HAP-1 (cell line): Measurements from ENCODE around the gene MAP3K5.

Experiments
- DNase-seq, 2 experiments: peaks; one replicate each; pipeline ENCODE4 v3.0.0-alpha.2; 2016 to 2020; ENCODE audit warnings: low spot score in 2 of 2
- H3K27me3 ChIP-seq: fragments of 250-450 bp; sonication (Bioruptor Pico); 2 replicates; pipeline ENCODE4 v1.5.1; 2020; ENCODE audit warnings: low read depth, mild to moderate bottlenecking, moderate library complexity
- H3K36me3 ChIP-seq: fragments of 250-450 bp; sonication (Bioruptor Pico); replicated peaks from 2 replicates; pipeline ENCODE4 v1.5.1; 2020; ENCODE audit warnings: mild to moderate bottlenecking
- H3K4me1 ChIP-seq: fragments of 250-450 bp; sonication (Bioruptor Pico); 2 replicates; pipeline ENCODE4 v1.5.1; 2020; ENCODE audit warnings: mild to moderate bottlenecking
- H3K4me3 ChIP-seq: fragments of 250-450 bp; sonication (Bioruptor Pico); 2 replicates; pipeline ENCODE4 v1.5.1; 2020; ENCODE audit warnings: mild to moderate bottlenecking, moderate library complexity
- H3K9me3 ChIP-seq: fragments of 250-450 bp; sonication (Bioruptor Pico); 2 replicates; pipeline ENCODE4 v1.5.1; 2020; ENCODE audit warnings: mild to moderate bottlenecking, moderate library complexity
- in situ Hi-C: fragments of 300-500 bp; cut with MboI; formaldehyde crosslinking; loops from 3 replicates; pipeline ENCODE4 v1.14.3; 2020; ENCODE audit warnings: low sequenced_read_pairs, inconsistent platforms, mixed read lengths

Gene MAP3K5

DNA sequence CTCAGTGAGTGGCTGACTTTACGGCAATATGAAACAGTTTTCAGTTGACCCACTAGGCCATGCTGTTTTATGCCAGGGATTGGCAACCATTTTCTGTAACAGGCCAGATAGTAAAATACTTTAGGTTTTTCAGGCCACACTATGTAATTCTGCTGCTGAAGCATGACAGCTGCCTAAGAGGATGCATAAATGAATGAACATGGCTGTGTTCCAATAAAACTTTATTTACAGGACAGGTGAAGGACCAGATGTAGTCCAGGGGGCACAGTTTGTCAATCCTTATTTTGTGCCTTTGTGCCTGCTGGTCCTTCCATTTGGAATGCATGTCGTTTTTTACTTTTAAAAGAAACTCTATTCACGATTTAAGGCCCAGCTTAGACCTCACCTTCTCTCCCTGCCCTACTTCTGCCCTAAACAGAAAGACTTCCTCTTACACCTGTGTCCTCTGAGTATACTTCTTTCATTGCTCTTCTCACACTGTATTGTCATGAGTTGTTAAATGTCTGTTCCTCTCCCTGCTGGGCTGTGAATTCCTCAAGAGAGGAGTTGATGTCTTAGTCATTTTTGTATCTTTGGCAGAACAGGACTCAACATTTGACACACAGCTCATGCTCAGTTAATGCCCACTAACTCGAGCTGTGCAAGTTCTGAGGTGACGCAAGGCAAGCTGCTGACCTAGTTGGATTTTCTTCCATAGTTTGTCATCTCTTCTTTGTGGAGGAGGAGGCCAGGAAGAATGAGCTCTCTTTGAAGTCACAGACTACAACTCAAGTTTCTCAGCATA lies 152.0 kb downstream of the MAP3K5 start:
- DNase-seq, result no peak
- Histone ChIP-seq H3K36me3 (peaks cover 12% of the 10 kb centered on the region; the same call in 1 of the 2 replicates), H3K4me3 (no peak overlapping the region), H3K4me1 (peaks cover 3% of the 10 kb centered on the region; the same call in 1 of the 2 replicates), H3K27me3 (no peaks in the 10 kb centered on the region), H3K9me3 (no peaks in the 10 kb centered on the region)
- in situ Hi-C loops, result loop anchor here (5.0 kb wide), 1 partner anchor 152 kb away; the partner anchor contains the start of gene MAP3K5

DNA sequence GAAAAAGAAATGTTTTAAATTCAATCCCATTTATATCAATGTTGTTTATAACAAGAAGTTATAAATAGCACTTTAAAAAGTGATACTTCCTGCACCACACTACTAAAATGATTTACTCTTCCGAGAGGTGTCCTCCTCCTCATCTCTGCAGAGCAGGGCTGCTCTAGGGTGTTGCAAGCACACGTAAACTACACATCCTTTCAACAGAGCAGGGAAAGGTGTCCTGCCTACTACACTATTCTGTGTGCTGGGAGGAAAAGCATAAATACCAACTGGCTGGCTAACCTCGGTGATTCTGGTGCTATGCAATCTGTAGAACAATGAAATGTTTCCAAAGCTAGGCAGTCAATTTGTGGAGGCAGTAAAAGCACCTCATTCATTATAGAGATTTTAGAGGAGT lies 152.6 kb downstream of the MAP3K5 start:
- in situ Hi-C loops, result loop anchor here (5.0 kb wide), 1 partner anchor 153 kb away; the partner anchor contains the start of gene MAP3K5
- Histone ChIP-seq H3K9me3 (no peaks in the 10 kb centered on the region), H3K27me3 (no peaks in the 10 kb centered on the region), H3K4me3 (no peak overlapping the region), H3K4me1 (peaks cover 3% of the 10 kb centered on the region; the same call in 1 of the 2 replicates), H3K36me3 (peaks cover 12% of the 10 kb centered on the region; the same call in 1 of the 2 replicates)
- DNase-seq, result no peak

DNA sequence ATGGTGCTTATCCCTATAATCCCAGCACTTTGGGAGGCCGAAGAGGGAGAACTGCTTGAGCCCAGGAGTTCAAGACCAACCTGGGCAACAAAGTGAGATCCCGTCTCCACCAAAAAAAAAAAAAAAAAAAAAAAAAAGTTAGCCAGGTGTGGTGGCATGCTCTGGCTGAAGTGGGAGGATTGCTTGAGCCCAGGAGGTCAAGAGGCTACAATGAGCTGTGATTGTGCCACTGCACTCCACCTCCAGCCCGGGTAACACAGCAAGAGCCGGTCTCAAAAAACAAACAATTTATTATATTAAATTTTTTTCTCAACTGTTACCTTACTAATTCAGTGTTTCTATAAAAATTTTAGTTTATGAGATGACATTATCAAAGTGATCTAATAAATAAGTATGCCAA lies 156.7 kb downstream of the MAP3K5 start:
- no peaks in the 10 kb centered on the region for H3K27me3 ChIP-seq
- no peaks in the 10 kb centered on the region for H3K9me3 ChIP-seq
- H3K4me1 ChIP-seq, result peaks cover 4% of the 10 kb centered on the region; the same call in 1 of the 2 replicates
- H3K36me3 ChIP-seq, result peaks cover 12% of the 10 kb centered on the region; the same call in 1 of the 2 replicates
- H3K4me3 ChIP-seq, result no peak overlapping the region
- DNase-seq, result no peak
- in situ Hi-C loops, result no loop called here

DNA sequence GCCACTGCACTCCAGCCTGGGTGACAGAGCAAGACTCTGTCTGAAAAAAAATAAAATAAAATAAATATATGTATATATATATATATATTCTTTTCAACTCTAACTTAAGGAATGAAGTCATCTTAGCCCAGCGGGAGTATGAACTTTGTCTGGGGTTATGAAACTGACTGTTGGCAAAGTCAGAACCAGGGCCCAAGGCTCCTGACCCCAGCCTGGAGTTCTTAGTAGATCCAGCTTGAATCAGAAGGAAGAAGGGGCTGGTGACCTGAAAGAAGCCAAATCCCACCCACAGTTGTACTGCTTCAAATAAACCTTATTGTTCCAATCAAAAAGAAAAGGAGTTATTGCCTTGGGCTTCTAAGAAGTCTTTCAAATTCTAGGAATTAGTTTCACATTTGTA lies 158.9 kb downstream of the MAP3K5 start:
- H3K27me3 ChIP-seq, result no peaks in the 10 kb centered on the region
- no peaks in the 10 kb centered on the region for H3K9me3 ChIP-seq
- H3K36me3 ChIP-seq, result peaks cover 12% of the 10 kb centered on the region
- in situ Hi-C loops, result no loop called here
- peaks cover 6% of the 10 kb centered on the region; the same call in 1 of the 2 replicates for H3K4me1 ChIP-seq
- H3K4me3 ChIP-seq, result no peak overlapping the region
- no peak for DNase-seq

DNA sequence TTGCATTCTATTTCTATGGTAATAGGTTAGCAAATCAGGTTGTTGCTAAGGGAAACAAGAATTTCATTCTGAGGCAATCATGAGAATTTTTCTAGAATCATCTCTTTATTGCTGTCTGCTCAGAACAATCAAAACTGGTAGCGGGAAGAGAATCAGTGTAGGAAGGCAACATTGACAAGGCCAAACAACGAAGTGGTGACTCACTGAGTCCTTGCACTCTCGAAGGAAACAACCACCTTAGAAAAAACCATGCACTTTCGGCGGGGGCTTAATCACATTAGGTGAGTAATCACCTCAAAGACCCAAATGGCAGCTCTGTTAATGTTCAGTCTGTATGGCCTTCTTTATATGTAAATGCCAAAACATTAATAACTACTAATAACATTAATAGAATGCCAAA lies 163.3 kb downstream of the MAP3K5 start:
- no peaks in the 10 kb centered on the region for H3K9me3 ChIP-seq
- no peaks in the 10 kb centered on the region; the same call in none of the 2 replicates for H3K36me3 ChIP-seq
- H3K27me3 ChIP-seq, result no peaks in the 10 kb centered on the region
- DNase-seq, result no peak
- no peak overlapping the region for H3K4me3 ChIP-seq
- H3K4me1 ChIP-seq, result peaks cover 6% of the 10 kb centered on the region; the same call in 1 of the 2 replicates
- in situ Hi-C loops, result no loop called here

DNA sequence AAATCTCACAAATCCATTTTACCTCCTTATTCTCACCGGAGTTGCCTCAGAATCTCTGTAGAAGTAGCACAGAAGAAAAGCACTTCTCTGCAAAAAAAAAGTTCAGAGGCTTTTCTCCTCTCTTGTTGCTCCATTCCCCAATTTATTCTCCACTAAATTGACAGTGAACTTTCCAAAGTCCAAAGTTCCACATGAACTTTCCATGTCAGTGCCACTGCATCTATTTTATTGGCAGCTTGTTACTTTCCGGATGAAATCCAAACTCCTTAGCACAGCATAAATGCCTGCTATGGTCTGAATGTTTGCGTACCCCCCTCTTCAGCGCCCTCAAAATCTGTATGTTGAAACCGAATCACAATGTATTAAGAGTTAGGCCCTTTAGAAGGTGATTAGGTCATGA lies 165.1 kb downstream of the MAP3K5 start:
- H3K4me3 ChIP-seq, result no peak overlapping the region
- no peaks in the 10 kb centered on the region for H3K27me3 ChIP-seq
- in situ Hi-C loops, result no loop called here
- H3K9me3 ChIP-seq, result no peaks in the 10 kb centered on the region
- peaks cover 4% of the 10 kb centered on the region; the same call in 1 of the 2 replicates for H3K4me1 ChIP-seq
- DNase-seq, result no peak
- no peaks in the 10 kb centered on the region; the same call in none of the 2 replicates for H3K36me3 ChIP-seq

DNA sequence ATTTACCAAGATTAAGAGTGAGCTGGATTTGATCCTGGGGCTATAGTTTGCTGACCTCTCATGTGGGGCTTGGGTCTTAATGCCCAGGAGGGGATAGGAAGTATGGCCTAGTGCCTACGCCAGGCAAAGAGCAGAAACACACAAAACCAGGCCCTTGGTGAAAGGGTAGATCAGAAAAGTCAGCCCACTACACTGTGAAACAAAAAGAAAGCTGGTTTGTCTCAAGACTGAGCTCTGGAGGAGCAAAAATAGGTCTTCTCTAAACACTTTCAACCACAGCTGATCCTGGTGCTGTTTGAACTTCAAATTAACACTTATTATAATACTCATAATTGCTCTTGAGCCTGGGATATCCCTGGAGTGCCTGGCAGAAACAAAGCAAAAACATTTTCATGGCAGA lies 167.0 kb downstream of the MAP3K5 start:
- H3K4me3 ChIP-seq, result no peak overlapping the region
- in situ Hi-C loops, result no loop called here
- no peaks in the 10 kb centered on the region for H3K27me3 ChIP-seq
- H3K4me1 ChIP-seq, result peaks cover 2% of the 10 kb centered on the region; the same call in 1 of the 2 replicates
- H3K36me3 ChIP-seq, result no peaks in the 10 kb centered on the region; the same call in none of the 2 replicates
- no peak for DNase-seq
- no peaks in the 10 kb centered on the region for H3K9me3 ChIP-seq

DNA sequence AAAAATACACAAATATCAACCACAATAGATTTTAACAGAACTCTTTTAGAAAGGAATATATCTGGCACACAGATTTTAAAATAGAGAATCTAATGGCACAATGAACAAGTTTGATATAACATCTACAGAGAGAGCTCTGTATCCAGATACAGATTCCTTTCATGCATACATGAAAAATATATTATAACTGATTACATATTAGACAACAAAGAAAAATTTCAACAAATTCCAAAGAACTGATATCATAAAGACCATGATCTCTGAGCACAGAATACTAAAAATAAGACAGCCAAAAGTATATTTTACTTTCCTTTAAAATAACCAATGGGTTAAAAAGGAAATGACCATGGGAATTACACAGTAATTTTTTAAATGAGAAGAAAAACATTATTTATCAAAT lies 167.9 kb downstream of the MAP3K5 start:
- Histone ChIP-seq H3K4me1 (peaks cover 2% of the 10 kb centered on the region; the same call in 1 of the 2 replicates), H3K27me3 (no peaks in the 10 kb centered on the region), H3K36me3 (no peaks in the 10 kb centered on the region; the same call in none of the 2 replicates), H3K9me3 (no peaks in the 10 kb centered on the region), H3K4me3 (no peak overlapping the region)
- in situ Hi-C loops, result no loop called here
- no peak for DNase-seq

DNA sequence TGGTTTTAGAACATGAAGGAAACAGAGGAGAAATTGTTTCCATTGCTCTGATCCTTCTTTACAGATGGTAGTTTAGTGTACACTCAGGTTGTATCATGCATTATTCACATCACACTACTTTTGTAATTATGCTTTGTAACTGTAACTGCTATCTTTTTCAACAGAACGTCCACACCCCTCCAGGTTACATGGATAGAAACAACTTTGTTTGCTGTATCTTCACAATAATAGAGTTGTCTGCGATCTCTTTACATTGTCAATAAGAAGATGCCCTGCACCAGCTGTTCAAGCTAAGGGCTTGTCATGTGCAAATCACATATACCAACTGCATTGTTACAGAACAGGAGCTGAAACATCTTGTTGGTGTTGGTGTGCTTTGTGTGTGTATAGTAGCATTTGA lies 174.2 kb downstream of the MAP3K5 start:
- in situ Hi-C loops, result no loop called here
- H3K4me3 ChIP-seq, result no peak overlapping the region
- H3K9me3 ChIP-seq, result no peaks in the 10 kb centered on the region
- peaks cover 18% of the 10 kb centered on the region for H3K4me1 ChIP-seq
- no peak for DNase-seq
- H3K27me3 ChIP-seq, result no peaks in the 10 kb centered on the region
- H3K36me3 ChIP-seq, result no peaks in the 10 kb centered on the region; the same call in 1 of the 2 replicates

DNA sequence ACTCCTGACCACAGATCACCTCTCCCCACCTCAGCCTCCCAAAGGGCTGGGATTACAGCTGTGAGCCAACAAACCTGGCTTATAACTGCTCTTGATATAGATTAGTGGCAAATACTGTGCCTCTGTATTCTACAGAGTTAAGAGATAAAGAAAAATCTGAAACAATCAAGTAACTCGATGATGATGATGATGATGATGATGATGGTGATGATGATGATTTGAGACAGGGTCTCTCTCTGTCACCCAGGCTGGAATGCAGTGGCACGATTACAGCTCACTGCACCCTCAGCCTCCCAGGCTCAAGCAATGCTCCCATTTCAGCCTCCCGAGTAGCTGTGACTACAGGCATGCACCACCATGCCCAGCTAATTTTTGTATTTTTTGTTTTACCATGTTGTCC lies 175.8 kb downstream of the MAP3K5 start:
- no peaks in the 10 kb centered on the region; the same call in 1 of the 2 replicates for H3K36me3 ChIP-seq
- H3K4me3 ChIP-seq, result no peak overlapping the region
- in situ Hi-C loops, result no loop called here
- H3K27me3 ChIP-seq, result no peaks in the 10 kb centered on the region
- no peak for DNase-seq
- H3K4me1 ChIP-seq, result peaks cover 30% of the 10 kb centered on the region
- no peaks in the 10 kb centered on the region for H3K9me3 ChIP-seq

DNA sequence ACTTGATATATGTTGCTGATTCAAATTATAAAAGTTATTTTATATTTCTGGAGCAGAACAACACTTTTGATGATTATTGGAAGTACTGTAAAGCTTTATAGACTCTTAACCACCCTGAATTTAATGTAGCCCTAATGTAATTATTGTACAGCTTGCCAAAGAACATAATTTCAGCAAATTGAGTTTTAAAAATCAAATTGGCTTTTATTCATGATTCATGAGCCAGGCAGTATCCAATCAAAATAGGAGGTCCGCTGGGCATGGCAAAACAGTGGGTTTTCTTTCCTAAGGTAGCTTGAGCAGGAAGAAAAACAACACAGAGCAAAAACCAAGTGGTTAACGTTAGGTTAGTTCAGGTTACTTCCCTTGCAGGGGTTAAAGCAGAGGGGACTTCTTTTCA lies 177.3 kb downstream of the MAP3K5 start:
- in situ Hi-C loops, result no loop called here
- H3K4me1 ChIP-seq, result peaks cover 30% of the 10 kb centered on the region
- DNase-seq, result no peak
- H3K9me3 ChIP-seq, result no peaks in the 10 kb centered on the region
- no peak overlapping the region for H3K4me3 ChIP-seq
- H3K36me3 ChIP-seq, result no peaks in the 10 kb centered on the region; the same call in 1 of the 2 replicates
- no peaks in the 10 kb centered on the region for H3K27me3 ChIP-seq

DNA sequence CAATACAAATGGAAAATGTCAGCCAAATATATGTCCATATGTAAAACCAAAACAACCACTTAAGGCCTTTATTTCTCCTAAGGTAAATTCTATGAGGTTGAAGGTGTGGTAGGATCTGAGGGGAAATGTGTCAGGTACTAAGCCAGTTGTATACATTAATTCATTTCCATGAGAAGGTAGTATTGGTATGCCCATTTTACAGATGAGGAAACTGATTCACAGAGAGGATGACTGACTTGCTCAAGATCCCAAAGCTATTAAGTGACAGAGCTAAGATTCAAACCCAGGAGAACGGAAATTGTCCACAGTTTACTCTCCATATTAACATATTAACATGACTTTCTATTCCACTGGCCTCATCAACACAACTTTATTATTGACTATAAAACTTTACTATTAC lies 177.9 kb downstream of the MAP3K5 start:
- no peak for DNase-seq
- H3K9me3 ChIP-seq, result no peaks in the 10 kb centered on the region
- H3K4me1 ChIP-seq, result peaks cover 30% of the 10 kb centered on the region
- no peaks in the 10 kb centered on the region; the same call in 1 of the 2 replicates for H3K36me3 ChIP-seq
- no peak overlapping the region for H3K4me3 ChIP-seq
- H3K27me3 ChIP-seq, result no peaks in the 10 kb centered on the region
- in situ Hi-C loops, result no loop called here

DNA sequence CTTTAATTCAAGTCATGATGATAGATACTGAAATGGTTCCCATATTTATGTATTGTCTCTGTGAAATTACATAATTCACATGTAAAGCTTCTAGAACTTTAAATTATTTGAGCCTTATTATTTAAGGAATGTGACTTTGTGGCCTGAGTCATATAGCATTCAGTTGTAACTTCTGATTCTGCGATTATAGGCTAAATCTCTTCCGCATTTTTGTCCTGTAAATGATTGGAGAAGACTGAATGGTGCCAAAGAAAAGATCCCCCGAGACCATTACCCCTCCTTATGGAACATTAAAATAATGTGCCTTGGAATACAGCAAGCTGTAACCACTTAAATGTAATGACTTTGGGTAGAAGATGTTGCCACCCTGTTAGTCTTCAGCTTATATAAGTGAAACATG lies 178.8 kb downstream of the MAP3K5 start:
- H3K4me1 ChIP-seq, result peaks cover 30% of the 10 kb centered on the region
- no peak overlapping the region for H3K4me3 ChIP-seq
- H3K27me3 ChIP-seq, result no peaks in the 10 kb centered on the region
- peak; percentile 30 to 80 for DNase-seq
- no peaks in the 10 kb centered on the region for H3K9me3 ChIP-seq
- in situ Hi-C loops, result no loop called here
- no peaks in the 10 kb centered on the region for H3K36me3 ChIP-seq

DNA sequence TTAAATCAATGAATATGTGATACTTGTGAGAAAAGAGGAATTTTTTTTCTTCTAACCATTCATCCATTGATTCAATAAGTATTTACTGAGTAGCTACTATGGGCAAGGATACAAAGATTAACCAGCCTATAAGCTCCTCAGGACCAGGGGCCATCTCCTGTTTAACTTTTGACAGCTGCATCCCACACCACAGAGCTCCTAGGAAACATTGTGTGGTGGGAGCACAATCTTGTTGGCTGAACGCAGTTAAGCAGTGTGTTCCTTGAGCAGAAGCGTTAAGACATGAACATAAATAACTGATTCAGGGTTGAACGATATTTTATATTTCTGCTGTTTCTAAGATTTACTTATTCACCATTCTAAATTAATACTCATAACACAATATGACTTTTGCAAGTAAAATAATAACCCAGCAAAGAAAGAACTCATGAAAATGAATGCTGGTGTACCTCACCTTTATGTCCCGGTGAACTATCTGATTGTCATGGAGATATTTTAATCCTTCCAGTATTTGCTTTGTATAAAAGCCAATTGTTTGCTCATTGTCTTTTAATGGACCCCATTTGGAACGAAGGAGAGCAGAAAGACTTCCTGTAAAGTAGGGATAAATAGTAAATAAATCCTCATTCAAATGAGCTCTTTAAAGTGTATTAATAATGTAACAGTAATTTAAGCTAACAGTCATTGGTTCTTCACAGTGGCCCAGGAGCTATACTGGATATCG lies 179.4 kb downstream of the MAP3K5 start:
- H3K4me1 ChIP-seq, result peaks cover 30% of the 10 kb centered on the region
- in situ Hi-C loops, result no loop called here
- H3K36me3 ChIP-seq, result no peaks in the 10 kb centered on the region
- H3K4me3 ChIP-seq, result no peak overlapping the region
- peak; percentile 66 to 93 for DNase-seq
- no peaks in the 10 kb centered on the region for H3K27me3 ChIP-seq
- H3K9me3 ChIP-seq, result no peaks in the 10 kb centered on the region
